ENCODE results near the gene MRPL24.

DNA sequence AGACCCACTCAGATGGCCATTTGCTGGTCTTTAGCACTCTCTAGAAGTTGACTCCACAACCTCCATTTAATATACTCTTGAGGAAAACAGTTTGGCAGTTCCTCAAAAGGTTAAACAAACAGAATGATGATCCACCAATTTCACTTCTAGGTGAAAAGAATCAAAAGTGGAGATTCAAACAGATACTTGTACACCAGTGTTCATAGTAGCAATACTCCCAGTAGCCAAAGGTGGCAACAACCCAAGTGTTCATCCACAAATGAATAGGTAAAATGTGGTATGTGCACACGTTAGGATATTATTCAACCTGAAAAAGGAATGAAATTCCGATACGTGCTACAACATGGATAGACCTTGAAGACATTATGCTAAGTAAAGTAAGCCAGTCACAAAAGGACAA is 32.7 kb upstream of the MRPL24 start:
- TF ChIP-seq, protein P1, sequence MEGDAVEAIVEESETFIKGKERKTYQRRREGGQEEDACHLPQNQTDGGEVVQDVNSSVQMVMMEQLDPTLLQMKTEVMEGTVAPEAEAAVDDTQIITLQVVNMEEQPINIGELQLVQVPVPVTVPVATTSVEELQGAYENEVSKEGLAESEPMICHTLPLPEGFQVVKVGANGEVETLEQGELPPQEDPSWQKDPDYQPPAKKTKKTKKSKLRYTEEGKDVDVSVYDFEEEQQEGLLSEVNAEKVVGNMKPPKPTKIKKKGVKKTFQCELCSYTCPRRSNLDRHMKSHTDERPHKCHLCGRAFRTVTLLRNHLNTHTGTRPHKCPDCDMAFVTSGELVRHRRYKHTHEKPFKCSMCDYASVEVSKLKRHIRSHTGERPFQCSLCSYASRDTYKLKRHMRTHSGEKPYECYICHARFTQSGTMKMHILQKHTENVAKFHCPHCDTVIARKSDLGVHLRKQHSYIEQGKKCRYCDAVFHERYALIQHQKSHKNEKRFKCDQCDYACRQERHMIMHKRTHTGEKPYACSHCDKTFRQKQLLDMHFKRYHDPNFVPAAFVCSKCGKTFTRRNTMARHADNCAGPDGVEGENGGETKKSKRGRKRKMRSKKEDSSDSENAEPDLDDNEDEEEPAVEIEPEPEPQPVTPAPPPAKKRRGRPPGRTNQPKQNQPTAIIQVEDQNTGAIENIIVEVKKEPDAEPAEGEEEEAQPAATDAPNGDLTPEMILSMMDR (IDR thresholded peaks at IDR 0.05; ENCODE audit: low read depth, low read length, poor library complexity, severe bottlenecking), result no peak
- no peak for TF ChIP-seq EZH2phosphoT487 (IDR thresholded peaks at IDR 0.05; ENCODE audit: borderline replicate concordance, low read length)
